A673 (cell line): ENCODE data around the gene RFTN1. TPM values are rescaled to one million over a fixed set of nuclear protein-coding genes. Genes with fewer than 3 reads are reported as not detected.

Source experiments
- BruUV-seq: library from RNA; stranded (reverse); fragments of 400-500 nt; replicated peaks from 2 replicates; lab custom pipeline; 2021; lab: Mats Ljungman, UMichigan
- CTCF ChIA-PET: fragments of 300-600 bp; sonication (Branson Sonifier 250); formaldehyde crosslinking; loops from one replicate; lab custom pipeline; 2022; ENCODE audit warnings: antibody characterized with exemption; lab: Charles Lee
- POLR2A ChIA-PET: fragments of 300-600 bp; sonication (Branson Sonifier 250); formaldehyde crosslinking; loops from one replicate; lab custom pipeline; 2022; ENCODE audit warnings: antibody characterized with exemption; ENCODE audit not compliant: low non-redundant PET; lab: Charles Lee
- DNase-seq: peaks from one replicate; pipeline ENCODE4 v3.0.0-alpha.2; 2015; ENCODE audit warnings: low spot score
- H3K27ac ChIP-seq: fragments of 200-600 bp; sonication (generic); 2 replicates; pipeline ENCODE4 v1.5.1; 2016; ENCODE audit warnings: mixed run types, low read depth, mild to moderate bottlenecking, mixed read lengths, antibody characterized with exemption, low read length; ENCODE audit not compliant: poor library complexity, severe bottlenecking
- H3K27me3 ChIP-seq: fragments of 200-600 bp; sonication (generic); replicated peaks from 2 replicates; pipeline ENCODE4 v1.6.1; 2017; ENCODE audit warnings: mixed run types, low read depth, mild to moderate bottlenecking, mixed read lengths, antibody characterized with exemption, low read length; ENCODE audit not compliant: insufficient read depth, poor library complexity
- H3K36me3 ChIP-seq: fragments of 200-600 bp; sonication (generic); 2 replicates; pipeline ENCODE4 v1.6.1; 2016; ENCODE audit warnings: mixed run types, mild to moderate bottlenecking, mixed read lengths, antibody characterized with exemption, low read length; ENCODE audit not compliant: insufficient read depth, poor library complexity, severe bottlenecking
- H3K4me1 ChIP-seq: fragments of 200-600 bp; sonication (generic); 2 replicates; pipeline ENCODE4 v1.6.1; 2017; ENCODE audit warnings: mixed run types, mild to moderate bottlenecking, mixed read lengths, antibody characterized with exemption, low read length; ENCODE audit not compliant: insufficient read depth, poor library complexity, severe bottlenecking
- H3K4me3 ChIP-seq: fragments of 200-600 bp; sonication (generic); 2 replicates; pipeline ENCODE4 v1.5.1; 2016; ENCODE audit warnings: low read depth, mixed run types, mild to moderate bottlenecking, mixed read lengths, low read length; ENCODE audit not compliant: poor library complexity, severe bottlenecking
- H3K9me3 ChIP-seq: fragments of 200-600 bp; sonication (generic); 2 replicates; pipeline ENCODE4 v1.6.1; 2016; ENCODE audit warnings: mixed run types, low read depth, mild to moderate bottlenecking, mixed read lengths, antibody characterized with exemption, low read length; ENCODE audit not compliant: poor library complexity, severe bottlenecking
- EZH2 ChIP-seq: fragments of 200-600 bp; sonication (generic); IDR thresholded peaks from 2 replicates; pipeline ENCODE4 v1.6.1; 2017; ENCODE audit warnings: borderline replicate concordance, low read depth, mild to moderate bottlenecking, mixed read lengths, antibody characterized with exemption, low read length; ENCODE audit not compliant: poor library complexity, severe bottlenecking
- intact Hi-C: fragments of 100-400 bp; cut with micrococcal nuclease; formaldehyde crosslinking; loops from one replicate; pipeline ENCODE4 v1.10.0; 2022; ENCODE audit not compliant: unreplicated experiment
- total RNA-seq: library from RNA; stranded (reverse); gene quantifications from 2 replicates; pipeline ENCODE4 v1.2.3, GENCODE V29; 2021
- TF ChIP-seq, protein P1 (sequence below): fragments of 300-800, 200-600 bp; sonication (generic); conservative IDR thresholded peaks from 2 replicates; pipeline ENCODE4 v1.5.1; 2017; ENCODE audit warnings: low read depth, mild to moderate bottlenecking, antibody characterized with exemption, low read length, moderate library complexity, mixed read lengths

The RFTN1 gene
- total RNA-seq, 1 experiment from 2014 or later, result 0.60 TPM

DNA sequence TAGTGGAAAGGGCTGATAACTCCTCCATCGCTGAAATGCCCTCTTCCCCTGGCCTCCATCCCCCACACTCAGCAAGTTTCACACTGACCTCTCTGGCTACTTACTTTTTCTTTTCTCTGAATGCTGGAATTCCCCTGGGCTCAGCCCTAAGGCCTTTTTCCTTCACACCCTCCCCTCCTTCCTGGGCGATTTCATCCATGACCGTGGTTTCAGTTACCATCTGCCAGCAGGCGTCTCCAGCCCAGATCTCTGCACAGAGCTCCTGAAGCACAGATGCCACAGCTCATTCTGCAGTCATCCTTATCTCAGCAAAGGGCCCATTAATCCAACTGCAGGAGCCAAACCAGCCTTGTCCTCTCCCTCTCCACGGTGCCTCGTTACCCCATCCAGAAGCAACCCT is 114.0 kb downstream of the RFTN1 start:
- CTCF ChIA-PET, result no interaction called here

DNA sequence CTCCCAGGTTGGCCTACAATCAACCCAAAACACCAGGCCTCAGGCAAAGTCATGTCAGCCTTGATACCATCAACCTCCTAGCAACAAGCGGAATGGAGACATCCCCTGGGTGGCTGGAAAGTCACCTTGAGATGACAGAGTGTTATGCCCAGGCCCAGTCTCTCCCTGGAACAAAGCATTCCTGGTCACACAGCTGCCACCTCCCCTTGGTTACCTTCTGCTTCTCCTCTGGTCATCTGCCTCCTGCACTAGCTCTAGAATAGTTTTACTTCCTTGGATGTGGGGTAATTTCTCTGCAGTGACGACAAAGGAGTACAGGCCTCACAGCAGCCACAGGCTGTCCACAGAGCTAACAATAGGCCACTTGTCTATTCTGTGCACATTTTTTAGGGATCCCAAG is 114.9 kb downstream of the RFTN1 start:
- DNase-seq, result no peak
- no peak for TF ChIP-seq EZH2
- TF ChIP-seq, protein P1, sequence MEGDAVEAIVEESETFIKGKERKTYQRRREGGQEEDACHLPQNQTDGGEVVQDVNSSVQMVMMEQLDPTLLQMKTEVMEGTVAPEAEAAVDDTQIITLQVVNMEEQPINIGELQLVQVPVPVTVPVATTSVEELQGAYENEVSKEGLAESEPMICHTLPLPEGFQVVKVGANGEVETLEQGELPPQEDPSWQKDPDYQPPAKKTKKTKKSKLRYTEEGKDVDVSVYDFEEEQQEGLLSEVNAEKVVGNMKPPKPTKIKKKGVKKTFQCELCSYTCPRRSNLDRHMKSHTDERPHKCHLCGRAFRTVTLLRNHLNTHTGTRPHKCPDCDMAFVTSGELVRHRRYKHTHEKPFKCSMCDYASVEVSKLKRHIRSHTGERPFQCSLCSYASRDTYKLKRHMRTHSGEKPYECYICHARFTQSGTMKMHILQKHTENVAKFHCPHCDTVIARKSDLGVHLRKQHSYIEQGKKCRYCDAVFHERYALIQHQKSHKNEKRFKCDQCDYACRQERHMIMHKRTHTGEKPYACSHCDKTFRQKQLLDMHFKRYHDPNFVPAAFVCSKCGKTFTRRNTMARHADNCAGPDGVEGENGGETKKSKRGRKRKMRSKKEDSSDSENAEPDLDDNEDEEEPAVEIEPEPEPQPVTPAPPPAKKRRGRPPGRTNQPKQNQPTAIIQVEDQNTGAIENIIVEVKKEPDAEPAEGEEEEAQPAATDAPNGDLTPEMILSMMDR, result no peak
- Histone ChIP-seq H3K4me3 (no peak overlapping the region), H3K36me3 (no peaks in the 10 kb centered on the region), H3K9me3 (no peaks in the 10 kb centered on the region), H3K4me1 (no peaks in the 10 kb centered on the region), H3K27me3 (no peaks in the 10 kb centered on the region), H3K27ac (no peak overlapping the region)
- POLR2A ChIA-PET, result no interaction called here
- BruUV-seq, result no TSS peak
- CTCF ChIA-PET, result no interaction called here
- intact Hi-C loops, result no loop called here

More for the DNA sequence above, 114.0 kb downstream of the RFTN1 start:
- TF ChIP-seq, protein P1, result no peak
- TF ChIP-seq EZH2, result no peak
- Histone ChIP-seq H3K27me3 (no peaks in the 10 kb centered on the region), H3K9me3 (no peaks in the 10 kb centered on the region), H3K4me1 (no peaks in the 10 kb centered on the region), H3K4me3 (no peak overlapping the region), H3K27ac (no peak overlapping the region), H3K36me3 (no peaks in the 10 kb centered on the region)
- intact Hi-C loops, result no loop called here
- POLR2A ChIA-PET, result no interaction called here
- no TSS peak for BruUV-seq
- DNase-seq, result no peak

DNA sequence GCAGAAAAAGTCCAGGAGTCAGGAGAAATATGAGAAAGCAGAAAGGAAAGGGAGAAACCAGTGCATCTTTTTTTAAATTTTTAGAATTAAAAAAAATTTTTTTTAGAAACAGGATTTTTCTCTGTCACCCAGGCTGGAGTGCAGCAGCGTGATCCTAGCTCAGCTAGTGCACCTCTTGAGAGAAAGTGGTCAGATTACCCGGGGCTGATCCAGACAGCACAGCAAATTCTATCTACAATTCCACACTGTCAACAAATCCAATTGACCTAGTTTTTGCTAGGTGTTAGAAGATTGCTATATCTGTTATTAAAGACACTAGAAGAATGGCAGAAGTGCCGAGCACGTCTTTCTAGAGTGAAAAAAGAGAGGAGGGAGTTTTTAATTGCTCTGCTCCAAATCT is 117.3 kb downstream of the RFTN1 start:
- CTCF ChIA-PET, result no interaction called here
- no peaks in the 10 kb centered on the region for H3K9me3 ChIP-seq
- POLR2A ChIA-PET, result no interaction called here
- DNase-seq, result no peak
- H3K27ac ChIP-seq, result no peak overlapping the region
- TF ChIP-seq, protein P1, result no peak
- TF ChIP-seq EZH2, result no peak
- H3K4me3 ChIP-seq, result no peak overlapping the region
- H3K36me3 ChIP-seq, result no peaks in the 10 kb centered on the region
- no peaks in the 10 kb centered on the region for H3K4me1 ChIP-seq
- H3K27me3 ChIP-seq, result no peaks in the 10 kb centered on the region
- BruUV-seq, result no TSS peak
- intact Hi-C loops, result no loop called here
